ENCODE measurements around the gene BBOF1. TPM values are rescaled to one million over a fixed set of nuclear protein-coding genes. Genes with fewer than 3 reads are reported as not detected.
"Not testable (repeated sequence)": the region's sequence is repeated elsewhere in the genome, so short reads cannot be mapped to it uniquely, and the experiment has no call there.

Gene BBOF1
- total RNA-seq, 1 donor from 2014 or later, result 0.82 TPM

- H3K27ac Mint-ChIP-seq, result no peak overlapping the region
- H3K9me3 Mint-ChIP-seq, result no peaks in the 10 kb centered on the region
- intact Hi-C loops (cut with micrococcal nuclease), result no loop called here
- no peaks in the 10 kb centered on the region for H3K36me3 Mint-ChIP-seq (ENCODE audit: low read depth)
- DNase-seq (ENCODE audit: low spot score), result no peak
- peaks cover 34% of the 10 kb centered on the region for H3K4me1 Mint-ChIP-seq (ENCODE audit: low read depth)
- H3K27me3 Mint-ChIP-seq (ENCODE audit: low read depth), result no peaks in the 10 kb centered on the region
- H3K4me3 Mint-ChIP-seq (ENCODE audit: low read depth), result peak overlapping the region; percentile 100
These were observed 64.0 kb downstream of the BBOF1 start for GRCh38 chr14:74083161-74083560.

DNA sequence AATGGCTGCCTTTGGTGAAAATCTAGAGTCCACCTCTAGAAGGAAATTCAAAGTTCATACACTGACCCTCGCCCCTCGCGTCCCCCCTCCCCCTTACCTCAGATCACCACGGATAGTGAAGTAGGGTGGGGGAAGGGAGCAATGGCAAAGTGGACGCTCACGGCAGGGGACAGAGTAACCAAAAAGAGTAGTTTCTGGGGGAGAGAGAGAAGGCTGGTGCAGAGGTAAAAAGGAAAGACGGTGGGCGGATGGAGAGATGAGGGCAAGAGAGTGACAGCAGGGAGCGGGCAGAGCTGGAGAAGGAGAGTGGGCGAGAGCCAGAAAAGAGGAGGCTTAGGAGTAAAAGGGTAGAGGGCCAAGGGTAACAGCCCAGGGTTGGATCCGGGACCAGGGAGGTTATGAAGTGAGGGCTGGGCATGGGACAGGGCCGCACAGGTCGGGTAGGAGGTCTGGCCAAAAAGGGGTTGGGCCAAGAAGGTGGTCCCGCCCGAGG, 64.7 kb downstream of the BBOF1 start:
- Mint-ChIP-seq H3K4me3 (ENCODE audit: low read depth) (peak overlapping the region; percentile 100), H3K4me1 (ENCODE audit: low read depth) (peaks cover 37% of the 10 kb centered on the region), H3K9me3 (peaks cover 2% of the 10 kb centered on the region), H3K36me3 (ENCODE audit: low read depth) (peaks cover 3% of the 10 kb centered on the region), H3K27ac (peak overlapping the region; percentile 99), H3K27me3 (ENCODE audit: low read depth) (no peaks in the 10 kb centered on the region)
- intact Hi-C loops (cut with micrococcal nuclease), result loop anchor here (1.0 to 2.0 kb wide), 5 partner anchors 65 to 409 kb away; partner anchors contain the start of genes BBOF1, COQ6, ENTPD5 and FAM161B
- DNase-seq (ENCODE audit: low spot score), result no peak

DNA sequence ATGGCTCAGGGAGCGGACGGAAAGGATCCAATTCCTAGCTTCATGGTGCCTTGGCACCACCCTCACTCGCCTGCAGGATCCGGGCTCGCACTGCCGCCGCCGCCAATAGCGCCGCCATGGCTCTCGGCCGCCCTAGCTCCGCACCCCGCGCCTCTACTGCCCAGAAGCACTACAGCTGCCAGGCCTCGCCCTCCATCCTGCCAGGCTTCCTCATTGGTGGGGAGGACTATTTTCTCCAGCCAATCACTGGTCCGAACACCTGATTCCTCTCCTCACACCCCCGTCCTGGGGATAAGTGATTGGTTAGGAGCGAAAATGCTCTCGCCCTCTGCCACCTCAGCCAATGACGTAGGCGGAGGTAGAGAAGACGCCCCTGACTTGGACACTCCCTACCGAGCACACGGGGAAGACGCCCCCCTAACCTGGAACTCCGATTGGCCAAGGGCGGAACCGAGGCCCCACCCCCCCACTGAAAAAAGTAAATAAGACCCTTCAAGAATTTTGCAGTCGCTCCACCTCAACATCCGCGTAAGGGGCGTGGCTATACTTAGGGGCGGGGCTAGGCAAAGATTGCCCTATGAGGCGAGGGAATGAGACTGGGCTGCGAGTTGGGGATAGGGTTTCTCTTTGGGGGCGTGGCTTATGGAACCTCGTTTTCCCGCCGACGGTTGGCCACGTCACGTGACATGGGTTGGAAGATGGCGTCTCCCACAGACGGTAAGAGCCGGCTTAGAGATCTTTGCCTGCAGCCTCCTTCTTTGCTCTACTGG, 65.3 kb downstream of the BBOF1 start, which contains the start of the genes ALDH6A1 and LIN52:
ALDH6A1 (minus strand) TSS at position 177 of the 770 bp plus-strand sequence; CDS start at position 118, 59 bp downstream.
LIN52 (plus strand) TSS at position 680 of the 770 bp plus-strand sequence; CDS start at position 699, 19 bp downstream.
- peaks cover 8% of the 10 kb centered on the region for H3K36me3 Mint-ChIP-seq (ENCODE audit: low read depth)
- peaks cover 40% of the 10 kb centered on the region for H3K4me1 Mint-ChIP-seq (ENCODE audit: low read depth)
- intact Hi-C loops (cut with micrococcal nuclease), result loop anchor here (1.0 to 2.0 kb wide), 5 partner anchors 65 to 409 kb away; partner anchors contain the start of genes BBOF1, COQ6, ENTPD5 and FAM161B
- peaks cover 7% of the 10 kb centered on the region for H3K9me3 Mint-ChIP-seq
- peak; percentile 100 for DNase-seq (ENCODE audit: low spot score)
- H3K27ac Mint-ChIP-seq, result peak within 1 kb of the TSS; percentile 99
- peak within 1 kb of the TSS; percentile 100 for H3K4me3 Mint-ChIP-seq (ENCODE audit: low read depth)
- no peaks in the 10 kb centered on the region for H3K27me3 Mint-ChIP-seq (ENCODE audit: low read depth)

DNA sequence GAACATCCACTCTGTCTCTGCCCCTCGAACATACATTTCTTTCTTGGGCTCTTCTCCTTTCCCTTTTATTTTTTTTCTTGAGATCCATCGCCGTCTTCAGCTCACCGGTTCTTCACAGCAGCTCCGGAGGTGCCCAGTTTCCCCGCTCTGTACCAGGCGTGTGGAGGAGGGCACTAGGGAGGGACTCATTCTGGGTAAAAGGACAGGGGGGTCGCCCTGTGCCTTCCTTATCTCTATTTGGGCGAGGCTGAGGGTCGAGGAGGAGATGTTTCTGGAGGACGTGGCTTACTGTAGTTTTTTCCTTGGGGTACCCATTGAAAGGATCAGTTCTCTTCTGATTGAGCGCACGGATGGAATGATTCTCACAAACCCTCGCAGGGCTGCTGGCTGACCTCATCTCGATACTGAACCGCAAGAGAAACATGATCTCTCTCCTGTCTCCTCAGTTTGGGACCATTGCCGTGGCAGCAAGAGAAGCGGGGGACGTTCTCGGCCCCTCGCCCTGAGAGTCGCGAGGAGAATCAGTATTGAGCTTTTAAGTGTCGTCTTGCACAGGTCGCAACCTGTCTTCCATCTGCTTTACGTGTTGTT, 66.0 kb downstream of the BBOF1 start:
- Mint-ChIP-seq H3K9me3 (peaks cover 7% of the 10 kb centered on the region), H3K4me1 (ENCODE audit: low read depth) (peaks cover 40% of the 10 kb centered on the region), H3K27me3 (ENCODE audit: low read depth) (no peaks in the 10 kb centered on the region), H3K27ac (peak overlapping the region; percentile 99), H3K36me3 (ENCODE audit: low read depth) (peaks cover 8% of the 10 kb centered on the region), H3K4me3 (ENCODE audit: low read depth) (peak overlapping the region; percentile 100)
- no peak for DNase-seq (ENCODE audit: low spot score)
- intact Hi-C loops (cut with micrococcal nuclease), result loop anchor here (2.0 kb wide), 2 partner anchors 198 to 324 kb away; partner anchors contain the start of gene ZNF410

DNA sequence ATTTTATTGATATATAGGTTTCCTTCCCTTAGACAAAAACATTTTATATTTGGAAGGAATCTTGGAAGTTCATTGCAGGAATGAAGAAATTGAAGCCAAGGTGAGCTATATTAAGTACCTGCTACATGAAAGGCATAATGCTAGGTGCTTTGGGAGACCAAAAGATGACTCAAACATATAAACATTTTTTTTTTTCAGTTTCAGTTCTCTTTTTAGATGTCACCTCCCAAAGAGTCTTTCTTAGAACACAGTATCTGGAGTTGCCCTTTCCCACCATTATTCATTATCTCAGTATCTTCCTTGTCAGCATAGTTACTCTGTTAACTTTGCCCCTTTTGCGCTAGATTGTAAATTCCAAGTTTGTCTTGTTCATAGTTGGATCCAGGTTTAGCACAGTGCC, 66.7 kb downstream of the BBOF1 start:
- Mint-ChIP-seq H3K9me3 (peaks cover 7% of the 10 kb centered on the region), H3K36me3 (ENCODE audit: low read depth) (peaks cover 10% of the 10 kb centered on the region), H3K4me1 (ENCODE audit: low read depth) (peaks cover 39% of the 10 kb centered on the region), H3K27ac (peak overlapping the region; percentile 99), H3K4me3 (ENCODE audit: low read depth) (peak overlapping the region; percentile 100), H3K27me3 (ENCODE audit: low read depth) (no peaks in the 10 kb centered on the region)
- intact Hi-C loops (cut with micrococcal nuclease), result loop anchor here (2.0 kb wide), 2 partner anchors 199 to 325 kb away; partner anchors contain the start of gene ZNF410
- no peak for DNase-seq (ENCODE audit: low spot score)

DNA sequence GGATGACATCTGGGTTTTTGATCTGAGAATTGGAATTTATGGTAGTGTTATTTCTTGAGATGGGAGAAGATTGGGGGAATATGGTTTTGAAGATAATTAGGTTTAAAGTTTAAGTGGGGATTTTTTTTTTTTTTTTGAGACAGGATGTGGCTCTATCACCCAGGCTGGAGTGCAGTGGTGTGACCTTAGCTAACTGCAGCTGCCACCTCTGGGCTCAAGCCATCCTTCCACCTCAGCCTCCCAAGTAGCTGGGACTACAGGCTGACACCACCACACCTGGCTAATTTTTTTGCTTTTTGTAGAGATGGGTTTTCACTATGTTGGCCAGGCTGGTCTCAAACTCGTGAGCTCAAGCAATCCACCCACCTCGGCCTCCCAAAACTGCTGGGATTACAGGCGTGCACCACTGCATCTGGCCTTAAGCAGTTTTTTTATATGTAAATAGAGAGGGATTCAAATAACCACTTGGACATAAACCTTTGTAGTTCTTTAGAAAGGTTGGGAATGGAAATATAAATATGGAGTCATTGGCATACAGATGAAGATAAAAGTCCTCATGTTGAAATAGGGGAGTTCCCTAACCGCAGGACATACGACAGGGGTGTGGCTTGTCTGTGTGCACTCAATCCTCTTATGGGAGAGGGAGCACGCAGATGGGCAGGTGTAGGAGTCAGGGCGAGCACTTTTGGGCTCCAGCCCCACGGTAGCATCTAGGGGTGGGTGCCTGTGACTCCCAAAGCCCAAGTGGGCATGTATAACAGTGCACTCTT, 70.3 kb downstream of the BBOF1 start:
- Mint-ChIP-seq H3K27me3 (ENCODE audit: low read depth) (no peaks in the 10 kb centered on the region), H3K36me3 (ENCODE audit: low read depth) (peaks cover 20% of the 10 kb centered on the region), H3K9me3 (peaks cover 7% of the 10 kb centered on the region), H3K27ac (peak overlapping the region; percentile 44), H3K4me1 (ENCODE audit: low read depth) (peaks cover 21% of the 10 kb centered on the region), H3K4me3 (ENCODE audit: low read depth) (no peak overlapping the region)
- intact Hi-C loops (cut with micrococcal nuclease), result no loop called here
- no peak for DNase-seq (ENCODE audit: low spot score)

- Mint-ChIP-seq H3K4me1 (ENCODE audit: low read depth) (no peaks in the 10 kb centered on the region), H3K4me3 (ENCODE audit: low read depth) (no peak overlapping the region), H3K9me3 (no peaks in the 10 kb centered on the region), H3K27me3 (ENCODE audit: low read depth) (no peaks in the 10 kb centered on the region), H3K36me3 (ENCODE audit: low read depth) (peaks cover 16% of the 10 kb centered on the region), H3K27ac (no peak overlapping the region)
- DNase-seq (ENCODE audit: low spot score), result no peak
- intact Hi-C loops (cut with micrococcal nuclease), result no loop called here
These were observed 86.2 kb downstream of the BBOF1 start for GRCh38 chr14:74105381-74105780.

DNA sequence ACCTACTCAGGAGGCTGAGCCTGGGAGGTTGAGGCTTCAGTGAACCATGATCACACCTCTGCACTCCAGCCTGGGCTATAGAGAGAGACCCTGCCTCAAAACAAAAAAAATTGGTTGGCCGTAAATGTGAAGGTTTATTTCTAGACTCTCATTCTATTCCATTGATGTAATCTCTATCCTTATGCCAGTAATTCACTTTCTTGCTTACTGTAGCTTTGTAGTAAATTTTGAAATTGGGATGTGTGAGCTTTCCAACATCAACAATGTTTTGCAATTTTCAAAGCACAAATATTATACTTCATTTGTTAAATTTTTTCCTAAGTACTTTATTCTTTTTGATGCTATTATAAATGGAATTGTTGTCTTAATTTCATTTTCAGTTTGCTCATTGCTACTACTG, 90.2 kb downstream of the BBOF1 start:
- Mint-ChIP-seq H3K9me3 (no peaks in the 10 kb centered on the region), H3K4me3 (ENCODE audit: low read depth) (no peak overlapping the region), H3K27ac (no peak overlapping the region), H3K27me3 (ENCODE audit: low read depth) (no peaks in the 10 kb centered on the region), H3K36me3 (ENCODE audit: low read depth) (peaks cover 10% of the 10 kb centered on the region), H3K4me1 (ENCODE audit: low read depth) (no peaks in the 10 kb centered on the region)
- intact Hi-C loops (cut with micrococcal nuclease), result no loop called here
- DNase-seq (ENCODE audit: low spot score), result no peak

- peaks cover 11% of the 10 kb centered on the region for H3K36me3 Mint-ChIP-seq (ENCODE audit: low read depth)
- not testable (repeated sequence) for H3K9me3 Mint-ChIP-seq; DNase-seq (ENCODE audit: low spot score); H3K27me3 Mint-ChIP-seq (ENCODE audit: low read depth); H3K27ac Mint-ChIP-seq; H3K4me3 Mint-ChIP-seq (ENCODE audit: low read depth); H3K4me1 Mint-ChIP-seq (ENCODE audit: low read depth)
- intact Hi-C loops (cut with micrococcal nuclease), result loop anchor here (2.0 kb wide), 1 partner anchor 139 kb away; no protein-coding TSS in a partner anchor
These were observed 92.5 kb downstream of the BBOF1 start for GRCh38 chr14:74111395-74112216.
